ENCODE data around the gene ZFP62.

GRCh38 chr5:180817893-180818674 is 43.0 kb downstream of the ZFP62 start:
- TF ChIP-seq RCOR1 (IDR thresholded peaks at IDR 0.05; ENCODE audit: insufficient replicate concordance, low read length) (no peak), POLR2A (IDR thresholded peaks at IDR 0.05; ENCODE audit: low read depth, low read length) (no peak), CTCF (conservative IDR thresholded peaks at IDR 0.05; ENCODE audit: low read depth, low read length) (no peak), MAZ (IDR thresholded peaks at IDR 0.05; ENCODE audit: borderline replicate concordance, low read depth, low read length) (no peak), ELK1 (IDR thresholded peaks at IDR 0.05; ENCODE audit: borderline replicate concordance, low read depth, low read length) (no peak), USF2 (IDR thresholded peaks at IDR 0.05; ENCODE audit: low read depth, low read length) (no peak), MAFK (IDR thresholded peaks at IDR 0.05; ENCODE audit: low read depth, low read length) (no peak)

Data from IMR-90 (cell line).